Ascending aorta (tissue), 2 donors: ENCODE measurements around the gene PRICKLE1. TPM values are rescaled to one million over a fixed set of nuclear protein-coding genes. Genes with fewer than 3 reads are reported as not detected.

ENCODE experiments used
- DNase-seq, 2 donors: peaks; one replicate each; pipeline ENCODE4 v3.0.0-alpha.2; 2019; ENCODE audit warnings: low spot score in 2 of 2
- H3K27ac ChIP-seq, 2 donors: fragments of 200-600 bp; sonication (generic); one replicate each; pipeline ENCODE4 v1.5.1; 2016 to 2017; ENCODE audit warnings: mild to moderate bottlenecking in 1 of 2
- H3K27me3 ChIP-seq: fragments of 200-600 bp; sonication (generic); one replicate; pipeline ENCODE4 v1.5.1; 2017
- H3K36me3 ChIP-seq, 2 donors: fragments of 200-600 bp; sonication (generic); one replicate each; pipeline ENCODE4 v1.5.1; 2016
- H3K4me1 ChIP-seq, 2 donors: fragments of 200-600 bp; sonication (generic); one replicate each; pipeline ENCODE4 v1.5.1; 2016 to 2017; ENCODE audit warnings: mild to moderate bottlenecking in 1 of 2
- H3K4me3 ChIP-seq, 2 donors: fragments of 200-600 bp; sonication (generic); one replicate each; pipeline ENCODE4 v1.5.1; 2016 to 2017; ENCODE audit warnings: mild to moderate bottlenecking in 1 of 2
- H3K9me3 ChIP-seq, 2 donors: fragments of 200-600 bp; sonication (generic); one replicate each; pipeline ENCODE4 v1.5.1; 2016
- intact Hi-C: fragments of 100-400 bp; cut with DNase I; formaldehyde crosslinking; loops from one replicate; pipeline ENCODE4 v1.15.1; 2023
- total RNA-seq: library from RNA; depleted of rRNA; stranded (reverse); fragments of >200 nt; gene quantifications from one replicate; pipeline ENCODE4 v1.1.0, GENCODE V29; 2016
- TF ChIP-seq, protein P1 (sequence below), 3 experiments: fragments of 200-600 bp in 2 of 3; fragments of 450-650 bp in 1 of 3; sonication (generic) in 2 of 3; IDR thresholded peaks; one replicate each; pipeline ENCODE4 v1.5.1; 2016 to 2019; ENCODE audit warnings: antibody characterized with exemption in 3 of 3, mild to moderate bottlenecking in 1 of 3, moderate library complexity in 1 of 3

PRICKLE1 gene
- total RNA-seq, 1 donor from 2014 or later, result 1.8 TPM

DNA sequence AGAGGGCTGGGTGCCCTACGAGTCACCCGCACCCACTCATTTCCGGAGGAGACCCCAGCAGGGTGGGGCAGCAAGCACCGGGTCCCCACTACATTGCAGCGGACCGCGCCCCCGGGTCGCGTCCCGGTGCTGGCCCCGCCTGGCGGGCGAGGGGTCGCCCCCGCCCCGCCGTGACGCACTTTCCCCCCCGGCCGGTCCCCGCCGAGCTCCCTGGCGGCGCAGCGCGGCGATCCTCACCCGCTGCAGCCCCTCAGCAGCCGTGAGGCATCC, 106.1 kb downstream of the PRICKLE1 start:
- intact Hi-C loops, result loop anchor here (1.0 to 10.0 kb wide), 5 partner anchors 61 to 855 kb away; partner anchors contain the start of gene PRICKLE1
- H3K36me3 ChIP-seq, result no peaks in the 10 kb centered on the region
- TF ChIP-seq, protein P1, sequence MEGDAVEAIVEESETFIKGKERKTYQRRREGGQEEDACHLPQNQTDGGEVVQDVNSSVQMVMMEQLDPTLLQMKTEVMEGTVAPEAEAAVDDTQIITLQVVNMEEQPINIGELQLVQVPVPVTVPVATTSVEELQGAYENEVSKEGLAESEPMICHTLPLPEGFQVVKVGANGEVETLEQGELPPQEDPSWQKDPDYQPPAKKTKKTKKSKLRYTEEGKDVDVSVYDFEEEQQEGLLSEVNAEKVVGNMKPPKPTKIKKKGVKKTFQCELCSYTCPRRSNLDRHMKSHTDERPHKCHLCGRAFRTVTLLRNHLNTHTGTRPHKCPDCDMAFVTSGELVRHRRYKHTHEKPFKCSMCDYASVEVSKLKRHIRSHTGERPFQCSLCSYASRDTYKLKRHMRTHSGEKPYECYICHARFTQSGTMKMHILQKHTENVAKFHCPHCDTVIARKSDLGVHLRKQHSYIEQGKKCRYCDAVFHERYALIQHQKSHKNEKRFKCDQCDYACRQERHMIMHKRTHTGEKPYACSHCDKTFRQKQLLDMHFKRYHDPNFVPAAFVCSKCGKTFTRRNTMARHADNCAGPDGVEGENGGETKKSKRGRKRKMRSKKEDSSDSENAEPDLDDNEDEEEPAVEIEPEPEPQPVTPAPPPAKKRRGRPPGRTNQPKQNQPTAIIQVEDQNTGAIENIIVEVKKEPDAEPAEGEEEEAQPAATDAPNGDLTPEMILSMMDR (IDR thresholded peaks at IDR 0.05), result no peak
- H3K9me3 ChIP-seq, result no peaks in the 10 kb centered on the region
- DNase-seq, result peak in 1 of 2 donors; percentile 72
- peak overlapping the region; percentile 64 to 68 for H3K27ac ChIP-seq
- peak overlapping the region; percentile 63 to 78 for H3K4me3 ChIP-seq
- H3K27me3 ChIP-seq, result no peaks in the 10 kb centered on the region
- H3K4me1 ChIP-seq, result no peaks in the 10 kb centered on the region

GRCh38 chr12:42482748-42483520, 106.6 kb downstream of the PRICKLE1 start:
- peak overlapping the region; percentile 63 to 78 for H3K4me3 ChIP-seq
- peak in 1 of 2 donors; percentile 79 for DNase-seq
- H3K27ac ChIP-seq, result peak overlapping the region; percentile 64 to 68
- no peaks in the 10 kb centered on the region for H3K4me1 ChIP-seq
- H3K9me3 ChIP-seq, result no peaks in the 10 kb centered on the region
- intact Hi-C loops, result loop anchor here (1.0 to 10.0 kb wide), 5 partner anchors 61 to 856 kb away; partner anchors contain the start of gene PRICKLE1
- H3K27me3 ChIP-seq, result no peaks in the 10 kb centered on the region
- H3K36me3 ChIP-seq, result no peaks in the 10 kb centered on the region
- TF ChIP-seq, protein P1 (IDR thresholded peaks at IDR 0.05), result peak; percentile 83 to 97 (median 88)

DNA sequence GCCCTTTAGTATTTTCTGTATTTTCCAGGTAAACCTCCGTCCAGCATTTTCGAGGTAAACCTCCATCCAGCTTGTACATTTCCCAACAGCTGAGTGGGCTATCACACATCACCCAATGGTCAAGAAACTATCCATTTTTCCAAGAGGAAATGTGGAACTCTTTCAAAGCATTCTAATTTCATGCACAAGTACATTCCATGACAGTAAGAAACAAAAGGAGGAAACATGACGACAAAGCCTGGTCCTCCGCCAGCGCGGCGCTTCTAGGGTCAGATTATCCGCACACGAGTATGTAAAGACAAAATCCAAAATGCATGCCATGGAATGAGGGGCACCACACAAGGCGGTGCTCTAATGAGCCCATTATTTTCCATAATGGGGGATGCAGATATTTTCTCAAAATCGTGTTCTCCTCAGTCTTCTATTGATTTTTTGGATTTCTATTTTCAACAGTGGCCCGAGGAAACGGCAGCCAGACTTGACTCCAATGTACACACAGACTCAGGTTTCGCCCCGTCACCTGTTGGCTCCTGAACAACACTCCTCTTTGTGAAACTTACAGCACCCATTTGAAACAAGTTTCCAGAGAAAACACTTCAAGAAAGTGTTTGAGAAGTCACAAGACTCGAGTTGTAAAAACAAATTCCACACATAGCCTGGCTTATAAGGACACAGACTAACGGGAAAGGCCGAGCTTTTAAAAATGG, 107.4 kb downstream of the PRICKLE1 start:
- Histone ChIP-seq H3K4me3 (peak overlapping the region; percentile 63 to 78), H3K27me3 (no peaks in the 10 kb centered on the region), H3K36me3 (no peaks in the 10 kb centered on the region), H3K9me3 (no peaks in the 10 kb centered on the region), H3K4me1 (no peaks in the 10 kb centered on the region), H3K27ac (peak overlapping the region; percentile 64 to 68)
- intact Hi-C loops, result loop anchor here (2.0 to 10.0 kb wide), 3 partner anchors 107 to 857 kb away; partner anchors contain the start of gene PRICKLE1
- no peak for DNase-seq
- TF ChIP-seq, protein P1 (IDR thresholded peaks at IDR 0.05), result no peak

DNA sequence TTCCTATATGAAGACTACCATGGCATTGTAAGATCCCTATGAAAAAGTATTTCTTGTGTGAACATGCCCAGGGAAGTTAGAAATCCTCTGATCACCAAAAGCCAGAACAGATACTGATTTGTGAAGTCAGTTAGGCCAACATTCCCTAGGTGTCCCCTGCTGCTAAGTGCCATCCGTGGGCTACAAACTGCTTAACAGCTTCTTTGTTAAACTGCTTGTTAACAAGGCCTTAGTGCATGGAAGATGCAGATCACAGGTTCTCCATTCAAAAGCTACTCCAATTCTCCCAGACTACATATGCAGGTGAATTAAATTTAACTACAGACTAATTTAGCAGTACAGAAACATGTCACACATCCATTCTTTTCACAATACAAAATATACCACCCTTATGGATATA, 108.2 kb downstream of the PRICKLE1 start:
- no peaks in the 10 kb centered on the region for H3K36me3 ChIP-seq
- intact Hi-C loops, result loop anchor here (10.0 kb wide), 1 partner anchor 263 kb away; no protein-coding TSS in a partner anchor
- H3K9me3 ChIP-seq, result no peaks in the 10 kb centered on the region
- no peak overlapping the region for H3K27ac ChIP-seq
- no peaks in the 10 kb centered on the region for H3K27me3 ChIP-seq
- H3K4me1 ChIP-seq, result no peaks in the 10 kb centered on the region
- TF ChIP-seq, protein P1 (IDR thresholded peaks at IDR 0.05), result no peak
- no peak for DNase-seq
- H3K4me3 ChIP-seq, result no peak overlapping the region

- intact Hi-C loops, result no loop called here
- Histone ChIP-seq H3K27ac (no peak overlapping the region), H3K27me3 (no peaks in the 10 kb centered on the region), H3K4me3 (no peak overlapping the region), H3K36me3 (no peaks in the 10 kb centered on the region), H3K4me1 (no peaks in the 10 kb centered on the region), H3K9me3 (no peaks in the 10 kb centered on the region)
- DNase-seq, result no peak
- TF ChIP-seq, protein P1 (IDR thresholded peaks at IDR 0.05), result no peak
Observed at GRCh38 chr12:42477941-42478340, 111.6 kb downstream of the PRICKLE1 start.
